Measurements from ENCODE around the gene ARSD. TPM values are rescaled to one million over a fixed set of nuclear protein-coding genes. Genes with fewer than 3 reads are reported as not detected.
A peak's percentile ranks its signal among the peaks of the same experiment; 100 is the strongest.
"Not testable (repeated sequence)": the region's sequence is repeated elsewhere in the genome, so short reads cannot be mapped to it uniquely, and the experiment has no call there.

Gene ARSD
- total and polyA plus RNA-seq, 2 of the 13 experiments (the other 11 are each of a cell fraction or from before 2014, with no cell fraction given): 4.8 to 6.8 TPM

DNA sequence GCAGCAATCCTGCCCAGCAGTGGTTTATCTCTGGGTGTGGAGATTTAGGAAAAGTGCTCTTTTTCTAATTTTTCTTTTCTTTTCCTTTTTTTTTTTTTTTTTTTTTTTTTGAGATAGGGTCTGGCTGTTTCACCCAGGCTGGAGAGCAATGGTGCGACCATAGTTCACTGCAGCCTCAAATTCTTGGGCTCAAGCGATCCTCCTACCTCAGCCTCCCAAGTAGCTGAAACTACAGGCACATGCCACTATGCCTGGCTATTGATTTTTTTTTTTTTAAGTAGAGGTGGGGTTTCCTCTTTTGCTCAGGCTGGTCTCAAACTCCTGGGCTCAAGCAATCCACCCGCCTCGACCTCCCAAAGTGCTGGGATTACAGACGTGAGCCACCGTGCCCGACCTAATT lies 34.3 kb upstream of the ARSD start:
- ATAC-seq; in situ Hi-C loops (cut with HindIII; ENCODE audit: extremely low pct_ligation_motif_present, low pct_unique_long_range_greater_than_20kb); DNase-seq (ENCODE audit: low spot score); BruUV-seq (replicated peaks); CTCF ChIA-PET (ENCODE audit: low intra/inter-chr PET ratio, low total read pairs); H3K27me3 ChIP-seq (ENCODE audit: control insufficient read depth in 1 of 2, insufficient read depth in 2 of 2, low read length in 2 of 2); H3K9me3 ChIP-seq (ENCODE audit: low read length); FAIRE-seq; H3K36me3 ChIP-seq (replicated peaks in 1 of 2; ENCODE audit: control insufficient read depth in 1 of 2, insufficient read depth in 2 of 2, low read length in 2 of 2); H4K20me1 ChIP-seq (ENCODE audit: insufficient read depth, low read length); H2AFZ ChIP-seq (ENCODE audit: low read length): not testable (repeated sequence)
- peak overlapping the region; percentile 73 for H3K4me2 ChIP-seq (ENCODE audit: low read depth, low read length)
- POLR2A ChIA-PET: interaction anchor here (0.6 to 1.9 kb wide), 4 partner anchors 8 to 70 kb away, joined by 3 to 28 read pairs (median 6); partner anchors contain the start of gene ARSD
- H3K27ac ChIP-seq (ENCODE audit: extremely low read length, insufficient read depth, low read length): peak overlapping the region; percentile 90
- under 1% methylated on average over 7 of the region's 7 CpGs for WGBS (ENCODE audit: low lambda C conversion rate)
- peak overlapping the region; percentile 67 to 70 (median 70) for H3K4me3 ChIP-seq (replicated peaks in 1 of 3; ENCODE audit: insufficient read depth in 1 of 3, low read depth in 2 of 3, low read length in 3 of 3)
- H3K4me1 ChIP-seq (ENCODE audit: insufficient read depth, low read length): peaks cover 24% of the 10 kb centered on the region
- intact Hi-C loops (cut with micrococcal nuclease; ENCODE audit: unreplicated experiment): loop anchor here (2.0 kb wide), 2 partner anchors 35 to 71 kb away; partner anchors contain the start of gene ARSD
- TF ChIP-seq, protein P1, sequence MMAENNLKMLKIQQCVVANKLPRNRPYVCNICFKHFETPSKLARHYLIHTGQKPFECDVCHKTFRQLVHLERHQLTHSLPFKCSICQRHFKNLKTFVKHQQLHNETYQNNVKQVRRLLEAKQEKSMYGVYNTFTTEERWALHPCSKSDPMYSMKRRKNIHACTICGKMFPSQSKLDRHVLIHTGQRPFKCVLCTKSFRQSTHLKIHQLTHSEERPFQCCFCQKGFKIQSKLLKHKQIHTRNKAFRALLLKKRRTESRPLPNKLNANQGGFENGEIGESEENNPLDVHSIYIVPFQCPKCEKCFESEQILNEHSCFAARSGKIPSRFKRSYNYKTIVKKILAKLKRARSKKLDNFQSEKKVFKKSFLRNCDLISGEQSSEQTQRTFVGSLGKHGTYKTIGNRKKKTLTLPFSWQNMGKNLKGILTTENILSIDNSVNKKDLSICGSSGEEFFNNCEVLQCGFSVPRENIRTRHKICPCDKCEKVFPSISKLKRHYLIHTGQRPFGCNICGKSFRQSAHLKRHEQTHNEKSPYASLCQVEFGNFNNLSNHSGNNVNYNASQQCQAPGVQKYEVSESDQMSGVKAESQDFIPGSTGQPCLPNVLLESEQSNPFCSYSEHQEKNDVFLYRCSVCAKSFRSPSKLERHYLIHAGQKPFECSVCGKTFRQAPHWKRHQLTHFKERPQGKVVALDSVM (CRISPR knock-in tag; IDR thresholded peaks at IDR 0.05): peak; percentile 93
- peak; percentile 31; the same call in 1 of the 2 replicates for TF ChIP-seq ONECUT2 (CRISPR knock-in tag; IDR thresholded peaks at IDR 0.05)
- peak overlapping the region; percentile 72 for H3K9ac ChIP-seq (ENCODE audit: insufficient read depth, low read depth, low read length)
- H3K79me2 ChIP-seq (ENCODE audit: insufficient read depth, low read length): peaks cover 24% of the 10 kb centered on the region

DNA sequence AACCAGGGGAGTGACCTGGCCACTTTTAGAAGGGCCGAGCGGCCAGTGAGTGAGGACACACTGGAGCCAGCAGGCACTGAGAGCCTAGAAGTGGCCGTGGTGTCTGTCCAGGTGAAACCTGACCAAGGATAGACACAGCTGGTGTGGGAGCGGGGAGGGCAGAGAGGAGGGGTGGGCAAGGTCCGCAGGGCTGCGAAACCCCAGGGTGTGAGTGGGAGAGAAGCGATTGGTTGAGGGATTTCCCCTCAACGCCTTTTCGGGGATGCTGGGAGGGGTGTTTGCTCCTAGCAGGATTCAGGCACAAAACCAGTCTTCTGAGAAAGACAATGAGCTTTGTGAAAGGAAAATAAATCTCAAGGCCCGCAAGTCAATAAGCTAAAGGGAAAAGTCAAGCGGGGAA lies 33.2 kb upstream of the ARSD start:
- no TSS peak for BruUV-seq (replicated peaks)
- peak overlapping the region; percentile 65 to 70 (median 70); a peak in 5 of 6 replicates for H3K4me3 ChIP-seq (replicated peaks in 1 of 3; ENCODE audit: insufficient read depth in 1 of 3, low read depth in 2 of 3, low read length in 3 of 3)
- TF ChIP-seq ZNF557 (CRISPR knock-in tag; IDR thresholded peaks at IDR 0.05): no peak
- no peak for TF ChIP-seq TBX3 (IDR thresholded peaks at IDR 0.05; ENCODE audit: borderline replicate concordance)
- no peak for TF ChIP-seq MTA3 (CRISPR knock-in tag; IDR thresholded peaks at IDR 0.05)
- TF ChIP-seq, protein P2, sequence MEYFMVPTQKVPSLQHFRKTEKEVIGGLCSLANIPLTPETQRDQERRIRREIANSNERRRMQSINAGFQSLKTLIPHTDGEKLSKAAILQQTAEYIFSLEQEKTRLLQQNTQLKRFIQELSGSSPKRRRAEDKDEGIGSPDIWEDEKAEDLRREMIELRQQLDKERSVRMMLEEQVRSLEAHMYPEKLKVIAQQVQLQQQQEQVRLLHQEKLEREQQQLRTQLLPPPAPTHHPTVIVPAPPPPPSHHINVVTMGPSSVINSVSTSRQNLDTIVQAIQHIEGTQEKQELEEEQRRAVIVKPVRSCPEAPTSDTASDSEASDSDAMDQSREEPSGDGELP (IDR thresholded peaks at IDR 0.05; ENCODE audit: borderline replicate concordance, low read depth): peak; percentile 61; the same call in 1 of the 2 replicates
- no peak for TF ChIP-seq KMT2A (CRISPR knock-in tag; IDR thresholded peaks at IDR 0.05)
- TF ChIP-seq ZNF629 (CRISPR knock-in tag; conservative IDR thresholded peaks at IDR 0.05): no peak
- no peak for TF ChIP-seq CAMTA2 (CRISPR knock-in tag; IDR thresholded peaks at IDR 0.05; ENCODE audit: borderline replicate concordance)
- TF ChIP-seq NFYB (CRISPR knock-in tag; IDR thresholded peaks at IDR 0.05): 0 out of 2 replicates have a peak, but pooled peaks have one; percentile 36
- TF ChIP-seq, protein P3, sequence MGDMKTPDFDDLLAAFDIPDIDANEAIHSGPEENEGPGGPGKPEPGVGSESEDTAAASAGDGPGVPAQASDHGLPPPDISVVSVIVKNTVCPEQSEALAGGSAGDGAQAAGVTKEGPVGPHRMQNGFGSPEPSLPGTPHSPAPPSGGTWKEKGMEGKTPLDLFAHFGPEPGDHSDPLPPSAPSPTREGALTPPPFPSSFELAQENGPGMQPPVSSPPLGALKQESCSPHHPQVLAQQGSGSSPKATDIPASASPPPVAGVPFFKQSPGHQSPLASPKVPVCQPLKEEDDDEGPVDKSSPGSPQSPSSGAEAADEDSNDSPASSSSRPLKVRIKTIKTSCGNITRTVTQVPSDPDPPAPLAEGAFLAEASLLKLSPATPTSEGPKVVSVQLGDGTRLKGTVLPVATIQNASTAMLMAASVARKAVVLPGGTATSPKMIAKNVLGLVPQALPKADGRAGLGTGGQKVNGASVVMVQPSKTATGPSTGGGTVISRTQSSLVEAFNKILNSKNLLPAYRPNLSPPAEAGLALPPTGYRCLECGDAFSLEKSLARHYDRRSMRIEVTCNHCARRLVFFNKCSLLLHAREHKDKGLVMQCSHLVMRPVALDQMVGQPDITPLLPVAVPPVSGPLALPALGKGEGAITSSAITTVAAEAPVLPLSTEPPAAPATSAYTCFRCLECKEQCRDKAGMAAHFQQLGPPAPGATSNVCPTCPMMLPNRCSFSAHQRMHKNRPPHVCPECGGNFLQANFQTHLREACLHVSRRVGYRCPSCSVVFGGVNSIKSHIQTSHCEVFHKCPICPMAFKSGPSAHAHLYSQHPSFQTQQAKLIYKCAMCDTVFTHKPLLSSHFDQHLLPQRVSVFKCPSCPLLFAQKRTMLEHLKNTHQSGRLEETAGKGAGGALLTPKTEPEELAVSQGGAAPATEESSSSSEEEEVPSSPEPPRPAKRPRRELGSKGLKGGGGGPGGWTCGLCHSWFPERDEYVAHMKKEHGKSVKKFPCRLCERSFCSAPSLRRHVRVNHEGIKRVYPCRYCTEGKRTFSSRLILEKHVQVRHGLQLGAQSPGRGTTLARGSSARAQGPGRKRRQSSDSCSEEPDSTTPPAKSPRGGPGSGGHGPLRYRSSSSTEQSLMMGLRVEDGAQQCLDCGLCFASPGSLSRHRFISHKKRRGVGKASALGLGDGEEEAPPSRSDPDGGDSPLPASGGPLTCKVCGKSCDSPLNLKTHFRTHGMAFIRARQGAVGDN (CRISPR knock-in tag; IDR thresholded peaks at IDR 0.05): peak; percentile 34

More for the DNA sequence above, 33.2 kb upstream of the ARSD start:
- H3K27ac ChIP-seq (ENCODE audit: extremely low read length, insufficient read depth, low read length): peak overlapping the region; percentile 22
- H3K9me3 ChIP-seq (ENCODE audit: low read length): no peaks in the 10 kb centered on the region
- peak; percentile 77 for ATAC-seq
- DNase-seq (ENCODE audit: low spot score): peak; percentile 3
- peak overlapping the region; percentile 72; the same call in 1 of the 2 replicates for H3K9ac ChIP-seq (ENCODE audit: insufficient read depth, low read depth, low read length)
- in situ Hi-C loops (cut with HindIII; ENCODE audit: extremely low pct_ligation_motif_present, low pct_unique_long_range_greater_than_20kb) (no loop called here), intact Hi-C loops (cut with micrococcal nuclease; ENCODE audit: unreplicated experiment) (loop anchor here (2.0 kb wide), 2 partner anchors 34 to 72 kb away; partner anchors contain the start of gene ARSD)
- peaks cover 24% of the 10 kb centered on the region for H3K79me2 ChIP-seq (ENCODE audit: insufficient read depth, low read length)
- no peaks in the 10 kb centered on the region for H4K20me1 ChIP-seq (ENCODE audit: insufficient read depth, low read length)
- peaks cover 24% of the 10 kb centered on the region for H3K4me1 ChIP-seq (ENCODE audit: insufficient read depth, low read length)
- FAIRE-seq: peak; percentile 37
- no peaks in the 10 kb centered on the region for H3K27me3 ChIP-seq (ENCODE audit: control insufficient read depth in 1 of 2, insufficient read depth in 2 of 2, low read length in 2 of 2)
- ChIA-PET CTCF (ENCODE audit: low intra/inter-chr PET ratio, low total read pairs) (no interaction called here), POLR2A (interaction anchor here (1.3 kb wide), 1 partner anchor 33 kb away, joined by 10 read pairs; the partner anchor contains the start of gene ARSD)
- no peak overlapping the region for H2AFZ ChIP-seq (ENCODE audit: low read length)
- 15% methylated on average over 4 of the region's 11 CpGs for WGBS (ENCODE audit: low lambda C conversion rate)
- H3K4me2 ChIP-seq (ENCODE audit: low read depth, low read length): peak overlapping the region; percentile 73
- peaks cover 2 to 5% of the 10 kb centered on the region in 2 experiments; a peak in 2 of 5 replicates for H3K36me3 ChIP-seq (replicated peaks in 1 of 2; ENCODE audit: control insufficient read depth in 1 of 2, insufficient read depth in 2 of 2, low read length in 2 of 2)
